HCT116 (cell line): ENCODE data around the gene ARHGAP35. TPM values are rescaled to one million over a fixed set of nuclear protein-coding genes. Genes with fewer than 3 reads are reported as not detected.

Experiments used
- ATAC-seq: fragments of 200-7000 bp; cut with Tn5 transposase; 2 replicates; pipeline ENCODE4 v1.9.1; 2020; ENCODE audit warnings: mild to moderate bottlenecking, moderate library complexity
- BruUV-seq: library from RNA; stranded (reverse); fragments of 400-500 nt; replicated peaks from 2 replicates; lab custom pipeline; 2021; lab: Mats Ljungman, UMichigan
- CTCF ChIA-PET: fragments of 300-600 bp; sonication (Branson Sonifier 250); formaldehyde crosslinking; loops from one replicate; lab custom pipeline; 2021; ENCODE audit warnings: antibody characterized with exemption; lab: Charles Lee
- POLR2A ChIA-PET: fragments of 300-600, 350-600 bp; sonication (Branson Sonifier 250); formaldehyde crosslinking; loops from one replicate; lab custom pipeline; 2021; ENCODE audit warnings: antibody characterized with exemption; lab: Charles Lee
- RAD21 ChIA-PET, 2 experiments: fragments of 300-600 bp; sonication (Branson Sonifier 250); formaldehyde crosslinking; loops; one replicate each; lab custom pipeline; 2023; ENCODE audit warnings: low total read pairs in 2 of 2; ENCODE audit not compliant: uncharacterized antibody in 2 of 2, unreplicated experiment in 2 of 2, low non-redundant PET in 1 of 2; lab: Charles Lee
- DNase-seq: peaks from one replicate; pipeline ENCODE4 v3.0.0-alpha.2; 2010; ENCODE audit warnings: low read depth, low spot score
- H2AFZ ChIP-seq: fragments of 200-600 bp; shearing (Covaris generic), sonication (generic); 2 replicates; pipeline ENCODE4 v1.6.1; 2017; ENCODE audit warnings: low read depth, mixed run types, mixed read lengths, antibody characterized with exemption, low read length; ENCODE audit not compliant: poor library complexity, severe bottlenecking
- H3K27ac ChIP-seq: 2 replicates; pipeline ENCODE4 v1.5.1; 2012; ENCODE audit warnings: low read depth, low read length
- H3K27me3 ChIP-seq: fragments of 200-600 bp; sonication (generic); 2 replicates; pipeline ENCODE4 v1.6.1; 2016; ENCODE audit warnings: mixed run types, low read length, mixed read lengths; ENCODE audit not compliant: insufficient read depth
- H3K36me3 ChIP-seq, 2 experiments: fragments of 200-500 bp in 1 of 2; fragments of 200-600 bp in 1 of 2; sonication (Bioruptor generic) in 1 of 2; sonication (generic) in 1 of 2; 2 replicates each; pipeline versions ENCODE4 v1.5.1 to v1.6.1; 2014 to 2016; ENCODE audit warnings: low read length in 2 of 2, inconsistent platforms in 1 of 2, mixed read lengths in 1 of 2, mixed run types in 1 of 2; ENCODE audit not compliant: insufficient read depth in 2 of 2, control insufficient read depth in 1 of 2
- H3K4me1 ChIP-seq, 2 experiments: fragments of 200-600 bp in 1 of 2; sonication (generic) in 1 of 2; 2 replicates each; pipeline versions ENCODE4 v1.5.1 to v1.6.1; 2012 to 2017; ENCODE audit warnings: low read length in 2 of 2, inconsistent platforms in 1 of 2, mild to moderate bottlenecking in 1 of 2, mixed read lengths in 1 of 2, mixed run types in 1 of 2, moderate library complexity in 1 of 2; ENCODE audit not compliant: insufficient read depth in 2 of 2, control insufficient read depth in 1 of 2
- H3K4me2 ChIP-seq: fragments of 200-600 bp; sonication (generic); 2 replicates; pipeline ENCODE4 v1.6.1; 2017; ENCODE audit warnings: mixed run types, low read length, mixed read lengths
- H3K4me3 ChIP-seq, 2 experiments: fragments of 200-600 bp in 1 of 2; sonication (generic) in 1 of 2; replicated peaks in 1 of 2; 2 replicates each; pipeline ENCODE4 v1.5.1; 2011 to 2016; ENCODE audit warnings: low read length in 2 of 2, control low read depth in 1 of 2, low read depth in 1 of 2, mild to moderate bottlenecking in 1 of 2, mixed read lengths in 1 of 2, mixed run types in 1 of 2
- H3K79me2 ChIP-seq: fragments of 200-600 bp; sonication (generic); 2 replicates; pipeline ENCODE4 v1.6.1; 2017; ENCODE audit warnings: mild to moderate bottlenecking, mixed run types, low read length, moderate library complexity, mixed read lengths; ENCODE audit not compliant: insufficient read depth
- H3K9ac ChIP-seq: fragments of 200-600 bp; sonication (generic); 2 replicates; pipeline ENCODE4 v1.6.1; 2016; ENCODE audit warnings: low read length, mixed read lengths
- H3K9me2 ChIP-seq: fragments of 200-600 bp; sonication (generic), shearing (Covaris generic); 2 replicates; pipeline ENCODE4 v1.6.1; 2017; ENCODE audit warnings: mixed run types, mild to moderate bottlenecking, moderate library complexity; ENCODE audit not compliant: insufficient read depth
- H3K9me3 ChIP-seq, 2 experiments: fragments of 200-500 bp in 1 of 2; fragments of 200-600 bp in 1 of 2; sonication (Bioruptor generic) in 1 of 2; sonication (generic) in 1 of 2; 2 replicates each; pipeline ENCODE4 v1.6.1; 2014 to 2017; ENCODE audit warnings: low read length in 2 of 2, mixed read lengths in 2 of 2, inconsistent platforms in 1 of 2, low read depth in 1 of 2, mild to moderate bottlenecking in 1 of 2, mixed run types in 1 of 2, moderate library complexity in 1 of 2; ENCODE audit not compliant: control insufficient read depth in 1 of 2, insufficient read depth in 1 of 2
- H4K20me1 ChIP-seq: fragments of 200-600 bp; sonication (generic), shearing (Covaris generic); 2 replicates; pipeline ENCODE4 v1.6.1; 2017; ENCODE audit warnings: mixed run types, mild to moderate bottlenecking, moderate library complexity; ENCODE audit not compliant: insufficient read depth
- CEBPB ChIP-seq: IDR thresholded peaks from 2 replicates; pipeline ENCODE4 v1.6.1; 2012; ENCODE audit warnings: low read depth
- EZH2 ChIP-seq: fragments of 200-600 bp; sonication (generic); IDR thresholded peaks from 2 replicates; pipeline ENCODE4 v1.6.1; 2017; ENCODE audit warnings: antibody characterized with exemption, mixed run types
- EZH2phosphoT487 ChIP-seq: fragments of 200-600 bp; IDR thresholded peaks from 2 replicates; pipeline ENCODE4 v1.6.1; 2018; ENCODE audit warnings: antibody characterized with exemption, borderline replicate concordance
- FOSL1 ChIP-seq: IDR thresholded peaks from 2 replicates; pipeline ENCODE4 v1.6.1; 2012; ENCODE audit warnings: low read depth
- JUND ChIP-seq: IDR thresholded peaks from 2 replicates; pipeline ENCODE4 v1.6.1; 2012
- POLR2A ChIP-seq: IDR thresholded peaks from 2 replicates; pipeline ENCODE4 v1.7.0; 2011; ENCODE audit warnings: borderline replicate concordance; ENCODE audit not compliant: insufficient read depth, insufficient read length; ENCODE audit errors: extremely low read depth
- POLR2AphosphoS5 ChIP-seq: IDR thresholded peaks from 2 replicates; pipeline ENCODE4 v1.6.1; 2011; ENCODE audit warnings: mild to moderate bottlenecking, low read depth, low read length, moderate library complexity
- RAD21 ChIP-seq: IDR thresholded peaks from 2 replicates; pipeline ENCODE4 v1.6.1; 2012; ENCODE audit warnings: low read depth, mild to moderate bottlenecking
- SIN3A ChIP-seq: IDR thresholded peaks from 2 replicates; pipeline ENCODE4 v1.6.1; 2012; ENCODE audit warnings: low read depth
- SP1 ChIP-seq: IDR thresholded peaks from 2 replicates; pipeline ENCODE4 v1.6.1; 2012; ENCODE audit warnings: low read depth
- TCF7L2 ChIP-seq: IDR thresholded peaks from 2 replicates; pipeline ENCODE4 v1.7.0; 2011; ENCODE audit warnings: borderline replicate concordance, inconsistent platforms; ENCODE audit not compliant: insufficient read depth, insufficient read length; ENCODE audit errors: extremely low read depth
- YY1 ChIP-seq: IDR thresholded peaks from 2 replicates; pipeline ENCODE4 v1.6.1; 2011; ENCODE audit warnings: low read length, low read depth, moderate library complexity, mild to moderate bottlenecking; ENCODE audit not compliant: insufficient replicate concordance; ENCODE audit errors: extremely low read depth
- ZFX ChIP-seq: fragments of 450-650 bp; IDR thresholded peaks from 2 replicates; pipeline ENCODE4 v1.6.1; 2017
- ZNF274 ChIP-seq: fragments of 200-500 bp; sonication (Bioruptor generic); IDR thresholded peaks from 2 replicates; pipeline ENCODE4 v1.6.1; 2014; ENCODE audit warnings: mild to moderate bottlenecking, low read depth, low read length, inconsistent platforms
- intact Hi-C: fragments of 100-400 bp; cut with micrococcal nuclease; formaldehyde crosslinking; loops from 2 replicates; pipeline ENCODE4 v1.10.0; 2022
- total RNA-seq: library from RNA; stranded (reverse); gene quantifications from one replicate; pipeline ENCODE4 v1.2.1, GENCODE V29; 2021; ENCODE audit not compliant: unreplicated experiment
- TF ChIP-seq, protein P1 (sequence below), 3 experiments: fragments of 200-600 bp in 1 of 3; sonication (generic) in 1 of 3; IDR thresholded peaks in 2 of 3; conservative IDR thresholded peaks in 1 of 3; 2 replicates each; pipeline ENCODE4 v1.5.1; 2012 to 2017; ENCODE audit warnings: low read depth in 2 of 3, low read length in 2 of 3, antibody characterized with exemption in 1 of 3, borderline replicate concordance in 1 of 3, control low read depth in 1 of 3, mild to moderate bottlenecking in 1 of 3, mixed read lengths in 1 of 3, mixed run types in 1 of 3, moderate library complexity in 1 of 3; ENCODE audit not compliant: insufficient read depth in 1 of 3
- TF ChIP-seq, protein P2 (sequence below): IDR thresholded peaks from 2 replicates; pipeline ENCODE4 v1.6.1; 2012; ENCODE audit warnings: low read depth
- TF ChIP-seq, protein P3 (sequence below): IDR thresholded peaks from 2 replicates; pipeline ENCODE4 v1.6.1; 2012
- TF ChIP-seq, protein P4 (sequence below): IDR thresholded peaks from 2 replicates; pipeline ENCODE4 v1.6.1; 2012
- TF ChIP-seq, protein P5 (sequence below): IDR thresholded peaks from 2 replicates; pipeline ENCODE4 v1.6.1; 2011; ENCODE audit warnings: mild to moderate bottlenecking, low read length, moderate library complexity; ENCODE audit not compliant: insufficient replicate concordance; ENCODE audit errors: extremely low read depth

ARHGAP35 gene
- total RNA-seq, 1 experiment from 2014 or later, result 47.6 TPM

DNA sequence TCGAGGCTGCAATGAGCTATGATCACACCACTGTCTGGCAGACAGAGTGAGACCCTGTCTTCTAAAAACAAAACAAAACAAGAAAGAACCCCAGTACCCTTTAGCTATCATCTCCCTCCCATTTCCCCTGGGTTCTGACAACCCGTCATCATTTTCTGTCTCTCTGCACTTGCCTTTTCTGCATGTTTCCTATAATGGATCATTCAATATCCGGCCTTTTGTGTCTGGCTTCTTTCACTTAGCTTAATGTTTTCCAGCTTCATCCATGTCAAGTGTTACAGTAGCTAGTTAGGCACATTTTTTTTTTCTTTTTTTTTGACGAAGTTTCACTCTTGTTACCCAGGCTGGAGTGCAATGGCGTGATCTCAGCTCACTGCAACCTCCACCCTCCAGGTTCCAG is 26.7 kb upstream of the ARHGAP35 start:
- no peak for TF ChIP-seq EZH2phosphoT487
- TF ChIP-seq EZH2, result no peak
- no peak for TF ChIP-seq JUND
- TF ChIP-seq, protein P1, sequence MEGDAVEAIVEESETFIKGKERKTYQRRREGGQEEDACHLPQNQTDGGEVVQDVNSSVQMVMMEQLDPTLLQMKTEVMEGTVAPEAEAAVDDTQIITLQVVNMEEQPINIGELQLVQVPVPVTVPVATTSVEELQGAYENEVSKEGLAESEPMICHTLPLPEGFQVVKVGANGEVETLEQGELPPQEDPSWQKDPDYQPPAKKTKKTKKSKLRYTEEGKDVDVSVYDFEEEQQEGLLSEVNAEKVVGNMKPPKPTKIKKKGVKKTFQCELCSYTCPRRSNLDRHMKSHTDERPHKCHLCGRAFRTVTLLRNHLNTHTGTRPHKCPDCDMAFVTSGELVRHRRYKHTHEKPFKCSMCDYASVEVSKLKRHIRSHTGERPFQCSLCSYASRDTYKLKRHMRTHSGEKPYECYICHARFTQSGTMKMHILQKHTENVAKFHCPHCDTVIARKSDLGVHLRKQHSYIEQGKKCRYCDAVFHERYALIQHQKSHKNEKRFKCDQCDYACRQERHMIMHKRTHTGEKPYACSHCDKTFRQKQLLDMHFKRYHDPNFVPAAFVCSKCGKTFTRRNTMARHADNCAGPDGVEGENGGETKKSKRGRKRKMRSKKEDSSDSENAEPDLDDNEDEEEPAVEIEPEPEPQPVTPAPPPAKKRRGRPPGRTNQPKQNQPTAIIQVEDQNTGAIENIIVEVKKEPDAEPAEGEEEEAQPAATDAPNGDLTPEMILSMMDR (IDR thresholded peaks at IDR 0.05 in 2 of 3, conservative IDR thresholded peaks at IDR 0.05 in 1 of 3; ENCODE audit: borderline replicate concordance in 1 of 3, insufficient read depth in 1 of 3, low read depth in 2 of 3, low read length in 2 of 3), result no peak
- TF ChIP-seq, protein P2, sequence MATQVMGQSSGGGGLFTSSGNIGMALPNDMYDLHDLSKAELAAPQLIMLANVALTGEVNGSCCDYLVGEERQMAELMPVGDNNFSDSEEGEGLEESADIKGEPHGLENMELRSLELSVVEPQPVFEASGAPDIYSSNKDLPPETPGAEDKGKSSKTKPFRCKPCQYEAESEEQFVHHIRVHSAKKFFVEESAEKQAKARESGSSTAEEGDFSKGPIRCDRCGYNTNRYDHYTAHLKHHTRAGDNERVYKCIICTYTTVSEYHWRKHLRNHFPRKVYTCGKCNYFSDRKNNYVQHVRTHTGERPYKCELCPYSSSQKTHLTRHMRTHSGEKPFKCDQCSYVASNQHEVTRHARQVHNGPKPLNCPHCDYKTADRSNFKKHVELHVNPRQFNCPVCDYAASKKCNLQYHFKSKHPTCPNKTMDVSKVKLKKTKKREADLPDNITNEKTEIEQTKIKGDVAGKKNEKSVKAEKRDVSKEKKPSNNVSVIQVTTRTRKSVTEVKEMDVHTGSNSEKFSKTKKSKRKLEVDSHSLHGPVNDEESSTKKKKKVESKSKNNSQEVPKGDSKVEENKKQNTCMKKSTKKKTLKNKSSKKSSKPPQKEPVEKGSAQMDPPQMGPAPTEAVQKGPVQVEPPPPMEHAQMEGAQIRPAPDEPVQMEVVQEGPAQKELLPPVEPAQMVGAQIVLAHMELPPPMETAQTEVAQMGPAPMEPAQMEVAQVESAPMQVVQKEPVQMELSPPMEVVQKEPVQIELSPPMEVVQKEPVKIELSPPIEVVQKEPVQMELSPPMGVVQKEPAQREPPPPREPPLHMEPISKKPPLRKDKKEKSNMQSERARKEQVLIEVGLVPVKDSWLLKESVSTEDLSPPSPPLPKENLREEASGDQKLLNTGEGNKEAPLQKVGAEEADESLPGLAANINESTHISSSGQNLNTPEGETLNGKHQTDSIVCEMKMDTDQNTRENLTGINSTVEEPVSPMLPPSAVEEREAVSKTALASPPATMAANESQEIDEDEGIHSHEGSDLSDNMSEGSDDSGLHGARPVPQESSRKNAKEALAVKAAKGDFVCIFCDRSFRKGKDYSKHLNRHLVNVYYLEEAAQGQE, result no peak
- TF ChIP-seq YY1, result no peak
- TF ChIP-seq TCF7L2, result no peak
- no peak for TF ChIP-seq ZFX
- no peak for TF ChIP-seq POLR2AphosphoS5
- no peak for TF ChIP-seq SIN3A
- TF ChIP-seq, protein P3, sequence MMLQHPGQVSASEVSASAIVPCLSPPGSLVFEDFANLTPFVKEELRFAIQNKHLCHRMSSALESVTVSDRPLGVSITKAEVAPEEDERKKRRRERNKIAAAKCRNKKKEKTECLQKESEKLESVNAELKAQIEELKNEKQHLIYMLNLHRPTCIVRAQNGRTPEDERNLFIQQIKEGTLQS, result no peak
- TF ChIP-seq POLR2A, result no peak
- TF ChIP-seq, protein P4, sequence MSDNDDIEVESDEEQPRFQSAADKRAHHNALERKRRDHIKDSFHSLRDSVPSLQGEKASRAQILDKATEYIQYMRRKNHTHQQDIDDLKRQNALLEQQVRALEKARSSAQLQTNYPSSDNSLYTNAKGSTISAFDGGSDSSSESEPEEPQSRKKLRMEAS, result no peak
- TF ChIP-seq SP1, result no peak
- TF ChIP-seq RAD21, result no peak
- no peak for TF ChIP-seq ZNF274
- TF ChIP-seq, protein P5, sequence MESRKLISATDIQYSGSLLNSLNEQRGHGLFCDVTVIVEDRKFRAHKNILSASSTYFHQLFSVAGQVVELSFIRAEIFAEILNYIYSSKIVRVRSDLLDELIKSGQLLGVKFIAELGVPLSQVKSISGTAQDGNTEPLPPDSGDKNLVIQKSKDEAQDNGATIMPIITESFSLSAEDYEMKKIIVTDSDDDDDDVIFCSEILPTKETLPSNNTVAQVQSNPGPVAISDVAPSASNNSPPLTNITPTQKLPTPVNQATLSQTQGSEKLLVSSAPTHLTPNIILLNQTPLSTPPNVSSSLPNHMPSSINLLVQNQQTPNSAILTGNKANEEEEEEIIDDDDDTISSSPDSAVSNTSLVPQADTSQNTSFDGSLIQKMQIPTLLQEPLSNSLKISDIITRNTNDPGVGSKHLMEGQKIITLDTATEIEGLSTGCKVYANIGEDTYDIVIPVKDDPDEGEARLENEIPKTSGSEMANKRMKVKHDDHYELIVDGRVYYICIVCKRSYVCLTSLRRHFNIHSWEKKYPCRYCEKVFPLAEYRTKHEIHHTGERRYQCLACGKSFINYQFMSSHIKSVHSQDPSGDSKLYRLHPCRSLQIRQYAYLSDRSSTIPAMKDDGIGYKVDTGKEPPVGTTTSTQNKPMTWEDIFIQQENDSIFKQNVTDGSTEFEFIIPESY, result no peak
- no peak for TF ChIP-seq FOSL1
- TF ChIP-seq CEBPB, result no peak
- TF ChIP-seq, all 23 proteins: peak for 0
- intact Hi-C loops, result loop anchor here (5.0 kb wide), 1 partner anchor 47 kb away; the partner anchor contains the start of gene SLC1A5
- Histone ChIP-seq H4K20me1 (no peaks in the 10 kb centered on the region), H3K27me3 (no peaks in the 10 kb centered on the region), H3K36me3 (peaks cover 8 to 10% of the 10 kb centered on the region in 2 experiments; a peak in 3 of 4 replicates), H2AFZ (no peak overlapping the region), H3K9me2 (no peaks in the 10 kb centered on the region), H3K4me2 (no peak overlapping the region), H3K27ac (no peak overlapping the region), H3K9me3 (no peaks in the 10 kb centered on the region), H3K4me1 (peaks cover 8 to 23% of the 10 kb centered on the region in 2 experiments), H3K79me2 (no peaks in the 10 kb centered on the region), H3K4me3 (no peak overlapping the region), H3K9ac (no peak overlapping the region)
- no peak for DNase-seq
- RAD21 ChIA-PET, result no interaction called here
- CTCF ChIA-PET, result interaction anchor here (0.7 kb wide), 1 partner anchor 80 kb away, joined by 3 read pairs; no protein-coding TSS in a partner anchor
- POLR2A ChIA-PET, result no interaction called here
- no TSS peak for BruUV-seq
- no peak for ATAC-seq
